Neural cell (in vitro differentiated cells): ENCODE measurements around the gene AP3D1. TPM values are rescaled to one million over a fixed set of nuclear protein-coding genes. Genes with fewer than 3 reads are reported as not detected.

Source experiments
- H2AFZ ChIP-seq: fragments of 200-600, 300-800 bp; sonication (generic), shearing (Covaris generic); 2 replicates; pipeline ENCODE4 v1.6.0; 2014; ENCODE audit warnings: low read depth, mild to moderate bottlenecking, antibody characterized with exemption, low read length, moderate library complexity
- H3F3A ChIP-seq: fragments of 200-600 bp; shearing (Covaris generic); 2 replicates; pipeline ENCODE4 v1.6.1; 2016; ENCODE audit warnings: mild to moderate bottlenecking, moderate library complexity, mixed read lengths, antibody characterized with exemption, low read length; ENCODE audit not compliant: insufficient read depth, poor library complexity, severe bottlenecking
- H3K27ac ChIP-seq: fragments of 200-600, 300-800 bp; sonication (generic), shearing (Covaris generic); 2 replicates; pipeline ENCODE4 v1.5.1; 2014; ENCODE audit warnings: mild to moderate bottlenecking, low read length, moderate library complexity
- H3K27me3 ChIP-seq: fragments of 300-800, 200-600 bp; sonication (generic), shearing (Covaris generic); 2 replicates; pipeline ENCODE4 v1.6.0; 2014; ENCODE audit warnings: mild to moderate bottlenecking, low read depth, low read length, moderate library complexity; ENCODE audit not compliant: insufficient read depth
- H3K36me3 ChIP-seq: fragments of 300-800, 200-600 bp; sonication (generic), shearing (Covaris generic); 2 replicates; pipeline ENCODE4 v1.5.1; 2014; ENCODE audit warnings: mild to moderate bottlenecking, antibody characterized with exemption, low read length, moderate library complexity; ENCODE audit not compliant: insufficient read depth
- H3K4me2 ChIP-seq: fragments of 300-800, 200-600 bp; sonication (generic), shearing (Covaris generic); 2 replicates; pipeline ENCODE4 v1.6.0; 2014; ENCODE audit warnings: mild to moderate bottlenecking, low read length
- H3K4me3 ChIP-seq: fragments of 300-800, 200-600 bp; sonication (generic), shearing (Covaris generic); 2 replicates; pipeline ENCODE4 v1.5.1; 2014; ENCODE audit warnings: mild to moderate bottlenecking, low read length, moderate library complexity
- H3K79me2 ChIP-seq: fragments of 200-600 bp; shearing (Covaris generic); replicated peaks from 2 replicates; pipeline ENCODE4 v1.6.0; 2014; ENCODE audit warnings: mild to moderate bottlenecking, low read length, moderate library complexity; ENCODE audit not compliant: insufficient read depth
- H3K9ac ChIP-seq: fragments of 300-800, 200-600 bp; sonication (generic), shearing (Covaris generic); 2 replicates; pipeline ENCODE4 v1.6.1; 2016; ENCODE audit warnings: mild to moderate bottlenecking, low read length, mixed read lengths
- H3K9me2 ChIP-seq: fragments of 200-600 bp; shearing (Covaris generic); 2 replicates; pipeline ENCODE4 v1.6.1; 2016; ENCODE audit warnings: mild to moderate bottlenecking, low read length, mixed read lengths; ENCODE audit not compliant: insufficient read depth
- H3K9me3 ChIP-seq: fragments of 200-600, 300-800 bp; sonication (generic), shearing (Covaris generic); 2 replicates; pipeline ENCODE4 v1.6.1; 2016; ENCODE audit warnings: mild to moderate bottlenecking, mixed run types, low read length, moderate library complexity, mixed read lengths
- H4K20me1 ChIP-seq: fragments of 200-600 bp; shearing (Covaris generic); 2 replicates; pipeline ENCODE4 v1.6.1; 2016; ENCODE audit warnings: mild to moderate bottlenecking, mixed run types; ENCODE audit not compliant: insufficient read depth
- CTCF ChIP-seq: fragments of 450-650 bp; IDR thresholded peaks from 2 replicates; pipeline ENCODE4 v1.5.1; 2014; ENCODE audit warnings: antibody characterized with exemption, mild to moderate bottlenecking, moderate library complexity; ENCODE audit not compliant: poor library complexity, severe bottlenecking
- EP300 ChIP-seq: fragments of 450-650 bp; conservative IDR thresholded peaks from 2 replicates; pipeline ENCODE4 v1.6.1; 2014; ENCODE audit warnings: antibody characterized with exemption, mild to moderate bottlenecking, moderate library complexity; ENCODE audit not compliant: poor library complexity, severe bottlenecking
- EZH2 ChIP-seq: fragments of 200-600, 300-800 bp; shearing (Covaris generic), sonication (generic); IDR thresholded peaks from 2 replicates; pipeline ENCODE4 v1.6.1; 2014; ENCODE audit warnings: antibody characterized with exemption, low read length, borderline replicate concordance, mild to moderate bottlenecking; ENCODE audit not compliant: insufficient read depth, poor library complexity, severe bottlenecking
- MXI1 ChIP-seq: fragments of 450-650 bp; conservative IDR thresholded peaks from 2 replicates; pipeline ENCODE4 v1.6.1; 2014; ENCODE audit warnings: antibody characterized with exemption, mild to moderate bottlenecking; ENCODE audit not compliant: poor library complexity, severe bottlenecking
- POLR2AphosphoS5 ChIP-seq: IDR thresholded peaks from 2 replicates; pipeline ENCODE4 v1.6.1; 2012
- RAD21 ChIP-seq: fragments of 450-650 bp; conservative IDR thresholded peaks from 2 replicates; pipeline ENCODE4 v1.6.1; 2014; ENCODE audit warnings: antibody characterized with exemption, mild to moderate bottlenecking, moderate library complexity
- SMC3 ChIP-seq: fragments of 450-650 bp; conservative IDR thresholded peaks from 2 replicates; pipeline ENCODE4 v1.6.1; 2014; ENCODE audit warnings: antibody characterized with exemption, mild to moderate bottlenecking, moderate library complexity; ENCODE audit not compliant: poor library complexity
- TAF1 ChIP-seq: IDR thresholded peaks from 2 replicates; pipeline ENCODE4 v1.6.1; 2012; ENCODE audit warnings: low read depth
- polyA plus RNA-seq: library from polyadenylated mRNA; depleted of rRNA; stranded (reverse); fragments of >200 nt; gene quantifications from 2 replicates; pipeline ENCODE4 v1.2.3, GENCODE V29; 2014
- TF ChIP-seq, protein P1 (sequence below): IDR thresholded peaks from 2 replicates; pipeline ENCODE4 v1.6.1; 2012; ENCODE audit warnings: borderline replicate concordance

AP3D1 gene
- polyA plus RNA-seq, 1 donor from 2014 or later, result 60.7 TPM

GRCh38 chr19:2117215-2117960 is 34.0 kb downstream of the AP3D1 start:
- no peak overlapping the region for H3K9ac ChIP-seq
- TF ChIP-seq POLR2AphosphoS5, result no peak
- TF ChIP-seq EP300, result no peak
- no peak for TF ChIP-seq MXI1
- TF ChIP-seq RAD21, result no peak
- TF ChIP-seq TAF1, result no peak
- TF ChIP-seq CTCF, result no peak
- TF ChIP-seq EZH2, result no peak
- TF ChIP-seq, protein P1, sequence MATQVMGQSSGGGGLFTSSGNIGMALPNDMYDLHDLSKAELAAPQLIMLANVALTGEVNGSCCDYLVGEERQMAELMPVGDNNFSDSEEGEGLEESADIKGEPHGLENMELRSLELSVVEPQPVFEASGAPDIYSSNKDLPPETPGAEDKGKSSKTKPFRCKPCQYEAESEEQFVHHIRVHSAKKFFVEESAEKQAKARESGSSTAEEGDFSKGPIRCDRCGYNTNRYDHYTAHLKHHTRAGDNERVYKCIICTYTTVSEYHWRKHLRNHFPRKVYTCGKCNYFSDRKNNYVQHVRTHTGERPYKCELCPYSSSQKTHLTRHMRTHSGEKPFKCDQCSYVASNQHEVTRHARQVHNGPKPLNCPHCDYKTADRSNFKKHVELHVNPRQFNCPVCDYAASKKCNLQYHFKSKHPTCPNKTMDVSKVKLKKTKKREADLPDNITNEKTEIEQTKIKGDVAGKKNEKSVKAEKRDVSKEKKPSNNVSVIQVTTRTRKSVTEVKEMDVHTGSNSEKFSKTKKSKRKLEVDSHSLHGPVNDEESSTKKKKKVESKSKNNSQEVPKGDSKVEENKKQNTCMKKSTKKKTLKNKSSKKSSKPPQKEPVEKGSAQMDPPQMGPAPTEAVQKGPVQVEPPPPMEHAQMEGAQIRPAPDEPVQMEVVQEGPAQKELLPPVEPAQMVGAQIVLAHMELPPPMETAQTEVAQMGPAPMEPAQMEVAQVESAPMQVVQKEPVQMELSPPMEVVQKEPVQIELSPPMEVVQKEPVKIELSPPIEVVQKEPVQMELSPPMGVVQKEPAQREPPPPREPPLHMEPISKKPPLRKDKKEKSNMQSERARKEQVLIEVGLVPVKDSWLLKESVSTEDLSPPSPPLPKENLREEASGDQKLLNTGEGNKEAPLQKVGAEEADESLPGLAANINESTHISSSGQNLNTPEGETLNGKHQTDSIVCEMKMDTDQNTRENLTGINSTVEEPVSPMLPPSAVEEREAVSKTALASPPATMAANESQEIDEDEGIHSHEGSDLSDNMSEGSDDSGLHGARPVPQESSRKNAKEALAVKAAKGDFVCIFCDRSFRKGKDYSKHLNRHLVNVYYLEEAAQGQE, result no peak
- no peak for TF ChIP-seq SMC3
- no peaks in the 10 kb centered on the region for H3F3A ChIP-seq
- H2AFZ ChIP-seq, result no peak overlapping the region
- no peak overlapping the region for H3K4me2 ChIP-seq
- no peaks in the 10 kb centered on the region for H3K79me2 ChIP-seq
- H3K36me3 ChIP-seq, result no peaks in the 10 kb centered on the region
- H3K9me2 ChIP-seq, result no peaks in the 10 kb centered on the region
- H3K4me3 ChIP-seq, result no peak overlapping the region
- no peaks in the 10 kb centered on the region for H3K27me3 ChIP-seq
- no peaks in the 10 kb centered on the region for H3K9me3 ChIP-seq
- no peaks in the 10 kb centered on the region for H4K20me1 ChIP-seq
- H3K27ac ChIP-seq, result no peak overlapping the region

GRCh38 chr19:2116507-2116906 is 34.9 kb downstream of the AP3D1 start:
- Histone ChIP-seq H3K27ac (no peak overlapping the region), H3K27me3 (no peaks in the 10 kb centered on the region), H3K36me3 (no peaks in the 10 kb centered on the region), H4K20me1 (no peaks in the 10 kb centered on the region), H3K4me2 (no peak overlapping the region), H3F3A (no peaks in the 10 kb centered on the region), H3K9me3 (no peaks in the 10 kb centered on the region), H3K9ac (no peak overlapping the region), H3K79me2 (no peaks in the 10 kb centered on the region), H3K4me3 (no peak overlapping the region), H2AFZ (no peak overlapping the region), H3K9me2 (no peaks in the 10 kb centered on the region)
- TF ChIP-seq SMC3 (no peak), CTCF (no peak), TAF1 (no peak), POLR2AphosphoS5 (no peak), RAD21 (no peak), EP300 (no peak), EZH2 (no peak)
- TF ChIP-seq, protein P1, result no peak
